Fibroblast of villous mesenchyme (primary cell): ENCODE results near the gene ZNF236. TPM values are rescaled to one million over a fixed set of nuclear protein-coding genes. Genes with fewer than 3 reads are reported as not detected.

Experiments used
- DNase-seq: peaks from one replicate; pipeline ENCODE4 v3.0.0-alpha.2; 2010; ENCODE audit warnings: low read depth
- H3K4me3 ChIP-seq: 2 replicates; pipeline ENCODE4 v1.5.1; 2011; ENCODE audit warnings: low read depth, mild to moderate bottlenecking, low read length
- total RNA-seq: library from RNA; depleted of rRNA; stranded (reverse); fragments of >200 nt; gene quantifications from 2 replicates; pipeline ENCODE4 v1.2.3, GENCODE V29; 2012
- TF ChIP-seq, protein P1 (sequence below): IDR thresholded peaks from 2 replicates; pipeline ENCODE4 v1.5.1; 2012; ENCODE audit warnings: low read depth, mild to moderate bottlenecking, low read length; ENCODE audit not compliant: insufficient read depth

Gene ZNF236
- total RNA-seq, 1 donor, result 12.5 TPM

GRCh38 chr18:76857476-76857875 is 35.1 kb downstream of the ZNF236 start:
- DNase-seq, result no peak
- H3K4me3 ChIP-seq, result no peak overlapping the region
- TF ChIP-seq, protein P1, sequence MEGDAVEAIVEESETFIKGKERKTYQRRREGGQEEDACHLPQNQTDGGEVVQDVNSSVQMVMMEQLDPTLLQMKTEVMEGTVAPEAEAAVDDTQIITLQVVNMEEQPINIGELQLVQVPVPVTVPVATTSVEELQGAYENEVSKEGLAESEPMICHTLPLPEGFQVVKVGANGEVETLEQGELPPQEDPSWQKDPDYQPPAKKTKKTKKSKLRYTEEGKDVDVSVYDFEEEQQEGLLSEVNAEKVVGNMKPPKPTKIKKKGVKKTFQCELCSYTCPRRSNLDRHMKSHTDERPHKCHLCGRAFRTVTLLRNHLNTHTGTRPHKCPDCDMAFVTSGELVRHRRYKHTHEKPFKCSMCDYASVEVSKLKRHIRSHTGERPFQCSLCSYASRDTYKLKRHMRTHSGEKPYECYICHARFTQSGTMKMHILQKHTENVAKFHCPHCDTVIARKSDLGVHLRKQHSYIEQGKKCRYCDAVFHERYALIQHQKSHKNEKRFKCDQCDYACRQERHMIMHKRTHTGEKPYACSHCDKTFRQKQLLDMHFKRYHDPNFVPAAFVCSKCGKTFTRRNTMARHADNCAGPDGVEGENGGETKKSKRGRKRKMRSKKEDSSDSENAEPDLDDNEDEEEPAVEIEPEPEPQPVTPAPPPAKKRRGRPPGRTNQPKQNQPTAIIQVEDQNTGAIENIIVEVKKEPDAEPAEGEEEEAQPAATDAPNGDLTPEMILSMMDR, result no peak

DNA sequence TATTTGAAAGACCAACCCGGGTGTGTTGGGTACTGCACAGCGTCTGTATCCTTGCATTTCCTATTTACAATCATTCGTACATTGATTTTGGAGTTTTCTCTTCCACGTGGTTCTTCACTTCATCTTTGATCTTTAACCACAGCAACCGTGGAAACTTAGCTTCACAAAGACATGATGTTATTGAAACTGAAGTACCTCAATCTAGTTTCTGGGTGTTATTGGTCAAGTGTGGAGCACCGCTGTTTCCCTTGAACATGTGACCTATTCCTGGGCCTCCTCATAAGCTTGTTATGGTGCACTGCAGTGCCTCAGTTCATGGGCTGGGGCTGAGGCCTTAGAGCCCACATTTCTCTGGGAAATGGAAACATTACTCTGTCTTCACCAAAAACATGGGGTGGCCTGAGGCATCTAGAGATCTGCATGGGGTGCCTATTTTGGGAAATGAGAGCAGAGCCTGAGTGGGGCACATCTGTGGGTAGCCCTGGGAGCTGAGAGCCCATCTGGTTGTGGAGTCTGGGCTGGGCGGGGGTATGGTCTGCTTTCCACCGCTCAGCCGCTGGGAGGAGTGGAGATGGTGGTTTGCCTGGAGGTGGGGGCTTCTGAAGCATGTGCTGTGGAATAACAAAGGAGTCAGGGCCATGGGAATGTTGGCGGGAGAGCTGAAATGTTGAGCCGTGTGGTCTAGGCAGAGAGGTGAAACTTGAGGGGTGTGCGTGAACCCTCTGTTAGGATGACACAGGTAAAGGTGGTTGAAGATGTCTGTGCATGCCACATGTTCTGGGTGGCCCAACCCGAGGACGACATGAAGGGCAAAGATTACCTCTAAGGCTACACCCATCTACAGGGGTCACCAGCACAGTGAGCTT is 37.4 kb downstream of the ZNF236 start:
- TF ChIP-seq, protein P1, result no peak
- H3K4me3 ChIP-seq, result no peak overlapping the region
- DNase-seq, result no peak

DNA sequence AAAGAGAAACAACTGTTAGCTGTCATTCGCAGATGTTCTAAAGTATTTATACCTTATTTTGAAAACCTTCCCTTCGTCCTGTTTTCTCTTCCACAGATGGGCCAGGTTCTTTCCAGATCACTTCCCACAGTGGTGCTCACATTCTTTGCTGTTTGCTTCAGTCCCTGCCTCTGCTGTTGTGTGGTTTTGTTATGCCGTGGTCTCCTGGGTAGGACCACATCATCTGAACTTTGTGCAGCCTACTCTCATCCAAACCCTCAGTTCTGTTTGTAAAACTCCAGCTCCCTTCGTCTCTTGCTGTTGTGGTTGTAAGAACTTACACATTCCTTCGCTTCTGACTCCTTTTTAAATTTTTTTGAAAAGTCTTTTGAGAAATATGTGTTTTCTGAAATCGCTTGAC is 38.1 kb downstream of the ZNF236 start:
- DNase-seq, result no peak
- H3K4me3 ChIP-seq, result no peak overlapping the region
- TF ChIP-seq, protein P1, result no peak

DNA sequence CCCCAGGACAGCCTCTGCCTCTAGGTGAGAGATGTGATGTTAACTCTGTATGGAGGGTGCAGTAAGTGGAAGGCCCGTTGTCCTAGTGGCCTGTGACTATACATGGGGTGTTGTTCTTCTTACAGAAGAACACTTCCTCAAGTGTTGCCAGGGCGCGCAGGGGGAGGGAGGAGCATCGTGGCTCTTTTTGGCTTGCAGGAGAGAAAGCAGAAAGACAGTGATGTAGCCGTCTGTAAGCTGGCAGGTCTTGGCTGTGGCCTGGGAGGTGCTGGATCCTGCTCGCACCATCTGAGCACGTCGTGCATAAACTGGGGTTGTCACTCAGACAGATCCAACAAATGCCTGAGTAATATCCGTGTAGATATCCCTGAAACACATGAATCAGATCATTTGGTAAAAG is 44.3 kb downstream of the ZNF236 start:
- TF ChIP-seq, protein P1, result no peak
- no peak overlapping the region for H3K4me3 ChIP-seq
- DNase-seq, result no peak

DNA sequence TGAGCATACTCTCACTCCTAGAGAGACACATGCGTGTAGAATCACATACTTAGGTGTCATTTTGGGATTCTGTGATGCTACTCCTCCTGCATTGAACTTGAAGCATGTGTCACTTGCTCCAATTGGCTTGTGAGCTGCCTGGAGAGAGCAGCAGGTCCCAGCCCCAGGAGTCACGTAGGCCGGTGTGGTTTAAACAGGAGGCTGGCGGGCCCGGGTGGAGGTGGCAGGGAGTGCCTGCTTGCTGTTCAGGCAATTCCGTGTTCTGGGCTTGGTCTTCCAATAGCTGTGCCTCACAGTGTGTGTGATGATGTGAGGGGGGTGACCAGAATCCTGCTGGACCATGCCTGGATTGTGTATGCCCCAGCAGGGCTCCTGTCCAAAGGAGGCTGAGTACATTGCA is 51.0 kb downstream of the ZNF236 start:
- no peak overlapping the region for H3K4me3 ChIP-seq
- no peak for DNase-seq
- TF ChIP-seq, protein P1, result no peak

DNA sequence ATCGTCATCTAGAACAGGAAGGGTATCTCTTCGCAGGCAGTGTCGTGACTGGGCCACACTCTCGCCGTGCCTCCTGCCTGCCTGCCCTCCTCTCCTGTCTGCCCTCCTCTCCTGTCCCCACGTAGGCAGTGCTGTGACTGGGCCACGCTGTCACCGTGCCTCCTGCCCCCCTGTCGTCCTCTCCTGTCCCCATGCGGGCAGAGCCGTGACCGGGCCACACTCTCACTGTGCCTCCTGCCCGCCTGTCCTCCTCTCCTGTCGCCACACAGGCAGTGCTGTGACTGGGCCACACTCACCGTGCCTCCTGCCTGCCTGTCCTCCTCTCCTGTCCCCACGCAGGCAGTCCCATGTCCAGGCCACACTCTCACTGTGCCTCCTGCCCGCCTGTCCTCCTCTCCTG is 51.4 kb downstream of the ZNF236 start:
- H3K4me3 ChIP-seq, result no peak overlapping the region
- TF ChIP-seq, protein P1, result no peak
- DNase-seq, result no peak
